OCI-LY1 (cell line): Measurements from ENCODE around the gene ACCS.

Source experiments
- H2AFZ ChIP-seq: fragments of 200-600 bp; sonication (generic), shearing (Covaris generic); 2 replicates; pipeline ENCODE4 v1.6.0; 2014; ENCODE audit warnings: antibody characterized with exemption, mild to moderate bottlenecking, low read length
- H3F3A ChIP-seq: fragments of 200-600 bp; sonication (generic), shearing (Covaris generic); 2 replicates; pipeline ENCODE4 v1.6.0; 2014; ENCODE audit warnings: mild to moderate bottlenecking, antibody characterized with exemption, low read length, moderate library complexity; ENCODE audit not compliant: insufficient read depth
- H3K27ac ChIP-seq: fragments of 200-600 bp; sonication (generic); 2 replicates; pipeline ENCODE4 v1.5.1; 2014; ENCODE audit warnings: low read length, mixed run types, mild to moderate bottlenecking, low read depth; ENCODE audit not compliant: poor library complexity, severe bottlenecking
- H3K27me3 ChIP-seq: fragments of 200-600 bp; sonication (generic); 2 replicates; pipeline ENCODE4 v1.6.0; 2014; ENCODE audit warnings: antibody characterized with exemption, mild to moderate bottlenecking, low read length, moderate library complexity; ENCODE audit not compliant: insufficient read depth
- H3K36me3 ChIP-seq: fragments of 200-600 bp; sonication (generic); 2 replicates; pipeline ENCODE4 v1.6.1; 2014; ENCODE audit warnings: mild to moderate bottlenecking, antibody characterized with exemption, low read length, moderate library complexity, mixed read lengths; ENCODE audit not compliant: insufficient read depth
- H3K4me1 ChIP-seq: fragments of 200-600 bp; sonication (generic); 2 replicates; pipeline ENCODE4 v1.5.1; 2014; ENCODE audit warnings: mild to moderate bottlenecking, low read length, moderate library complexity; ENCODE audit not compliant: insufficient read depth, severe bottlenecking
- H3K4me2 ChIP-seq: fragments of 200-600 bp; sonication (generic), shearing (Covaris generic); 2 replicates; pipeline ENCODE4 v1.6.1; 2014; ENCODE audit warnings: low read length
- H3K4me3 ChIP-seq: fragments of 200-600 bp; sonication (generic); 2 replicates; pipeline ENCODE4 v1.5.1; 2014; ENCODE audit warnings: low read length, low read depth, mild to moderate bottlenecking, mixed read lengths; ENCODE audit not compliant: poor library complexity, severe bottlenecking
- H3K79me2 ChIP-seq: fragments of 200-600 bp; shearing (Covaris generic); 2 replicates; pipeline ENCODE4 v1.6.1; 2016; ENCODE audit warnings: mixed run types, low read length, mixed read lengths; ENCODE audit not compliant: insufficient read depth
- H3K9ac ChIP-seq: fragments of 200-600 bp; sonication (generic), shearing (Covaris generic); 2 replicates; pipeline ENCODE4 v1.6.1; 2014; ENCODE audit warnings: mild to moderate bottlenecking, low read length, mixed read lengths
- H3K9me2 ChIP-seq: fragments of 200-600 bp; sonication (generic), shearing (Covaris generic); 2 replicates; pipeline ENCODE4 v1.6.1; 2014; ENCODE audit warnings: low read depth, mild to moderate bottlenecking, low read length, mixed read lengths
- H3K9me3 ChIP-seq: fragments of 200-600 bp; shearing (Covaris generic); 2 replicates; pipeline ENCODE4 v1.6.1; 2014; ENCODE audit warnings: low read length, mixed read lengths
- H4K20me1 ChIP-seq: fragments of 200-600 bp; sonication (generic), shearing (Covaris generic); 2 replicates; pipeline ENCODE4 v1.6.0; 2016; ENCODE audit warnings: mild to moderate bottlenecking, low read length; ENCODE audit not compliant: insufficient read depth
- CTCF ChIP-seq: fragments of 200-600 bp; sonication (generic), shearing (Covaris generic); IDR thresholded peaks from 2 replicates; pipeline ENCODE4 v1.5.1; 2017; ENCODE audit warnings: mild to moderate bottlenecking, antibody characterized with exemption, low read length, moderate library complexity, mixed read lengths
- EZH2 ChIP-seq: fragments of 200-600 bp; sonication (generic), shearing (Covaris generic); IDR thresholded peaks from 2 replicates; pipeline ENCODE4 v1.8.0; 2017; ENCODE audit warnings: borderline replicate concordance, mixed run types, mild to moderate bottlenecking, antibody characterized with exemption, low read length, moderate library complexity, mixed read lengths

ACCS gene

GRCh38 chr11:44051171-44051570 is 14.9 kb upstream of the ACCS start:
- H3K9me3 ChIP-seq, result no peaks in the 10 kb centered on the region
- TF ChIP-seq CTCF (no peak), EZH2 (no peak)
- no peak overlapping the region for H3K27ac ChIP-seq

GRCh38 chr11:44057340-44057739 is 8.7 kb upstream of the ACCS start:
- H3K36me3 ChIP-seq, result no peaks in the 10 kb centered on the region
- H3K9me2 ChIP-seq, result no peaks in the 10 kb centered on the region
- TF ChIP-seq CTCF (no peak), EZH2 (no peak)
- H3K4me3 ChIP-seq, result no peak overlapping the region
- H2AFZ ChIP-seq, result no peak overlapping the region
- no peaks in the 10 kb centered on the region for H4K20me1 ChIP-seq
- H3K79me2 ChIP-seq, result no peaks in the 10 kb centered on the region
- H3K9me3 ChIP-seq, result no peaks in the 10 kb centered on the region
- H3F3A ChIP-seq, result no peaks in the 10 kb centered on the region
- no peaks in the 10 kb centered on the region for H3K27me3 ChIP-seq
- H3K9ac ChIP-seq, result no peak overlapping the region
- no peak overlapping the region for H3K4me2 ChIP-seq
- no peaks in the 10 kb centered on the region for H3K4me1 ChIP-seq
- H3K27ac ChIP-seq, result no peak overlapping the region

More at GRCh38 chr11:44051171-44051570, 14.9 kb upstream of the ACCS start:
- Histone ChIP-seq H3F3A (no peaks in the 10 kb centered on the region), H3K4me1 (no peaks in the 10 kb centered on the region), H3K4me2 (no peak overlapping the region), H3K27me3 (peaks cover 3% of the 10 kb centered on the region; the same call in 1 of the 2 replicates), H3K4me3 (no peak overlapping the region), H3K9ac (no peak overlapping the region), H3K79me2 (no peaks in the 10 kb centered on the region), H3K36me3 (no peaks in the 10 kb centered on the region), H2AFZ (no peak overlapping the region), H3K9me2 (no peaks in the 10 kb centered on the region), H4K20me1 (no peaks in the 10 kb centered on the region)

- Histone ChIP-seq H3K27me3 (no peaks in the 10 kb centered on the region), H3K4me1 (no peaks in the 10 kb centered on the region), H3K27ac (no peak overlapping the region), H4K20me1 (no peaks in the 10 kb centered on the region), H3K36me3 (no peaks in the 10 kb centered on the region), H3K79me2 (no peaks in the 10 kb centered on the region), H3K4me3 (no peak overlapping the region), H3F3A (no peaks in the 10 kb centered on the region), H3K9me3 (no peaks in the 10 kb centered on the region), H3K4me2 (no peak overlapping the region), H3K9ac (no peak overlapping the region), H2AFZ (no peak overlapping the region), H3K9me2 (no peaks in the 10 kb centered on the region)
- TF ChIP-seq EZH2 (no peak), CTCF (no peak)
These were observed 7.8 kb upstream of the ACCS start for GRCh38 chr11:44058275-44058674.
